Measurements from ENCODE around the gene CR1L. TPM values are rescaled to one million over a fixed set of nuclear protein-coding genes. Genes with fewer than 3 reads are reported as not detected.

CR1L gene
- total and polyA plus RNA-seq, 2 experiments from 2014 or later: 5.8 to 21.4 TPM

GRCh38 chr1:207666342-207666741 is 21.4 kb downstream of the CR1L start:
- DNase-seq (ENCODE audit: low spot score) (no peak), ATAC-seq (no peak)
- Histone ChIP-seq H3K9me2 (ENCODE audit: insufficient read depth) (no peaks in the 10 kb centered on the region; the same call in 1 of the 2 replicates), H4K20me1 (replicated peaks; ENCODE audit: insufficient read depth) (no peaks in the 10 kb centered on the region), H3K4me1 (ENCODE audit: insufficient read depth) (peaks cover 6% of the 10 kb centered on the region), H3K4me2 (no peak overlapping the region), H3F3A (replicated peaks; ENCODE audit: low read depth) (no peaks in the 10 kb centered on the region), H3K27me3 (ENCODE audit: insufficient read depth) (no peaks in the 10 kb centered on the region), H2AFZ (no peak overlapping the region), H3K79me2 (replicated peaks; ENCODE audit: insufficient read depth) (peaks cover 9% of the 10 kb centered on the region; the same call in 1 of the 2 replicates), H3K4me3 (no peak overlapping the region), H3K36me3 (ENCODE audit: insufficient read depth) (peaks cover 14% of the 10 kb centered on the region), H3K27ac (ENCODE audit: low read depth) (no peak overlapping the region)
- H3K36me3 Mint-ChIP-seq (ENCODE audit: low read depth): peaks cover 46% of the 10 kb centered on the region
- peaks cover 12% of the 10 kb centered on the region; the same call in 2 of the 3 replicates for H3K4me1 Mint-ChIP-seq
- H3K27me3 Mint-ChIP-seq (ENCODE audit: insufficient read depth, low read depth, poor library complexity): peaks cover 6% of the 10 kb centered on the region
- no peak overlapping the region for H3K4me3 Mint-ChIP-seq
- no peak overlapping the region for H3K27ac Mint-ChIP-seq
- no peak for TF ChIP-seq STAT1 (IDR thresholded peaks at IDR 0.05; ENCODE audit: unreplicated experiment)
- no peak for TF ChIP-seq ETS1 (IDR thresholded peaks at IDR 0.05)
- TF ChIP-seq POLR2AphosphoS5 (IDR thresholded peaks at IDR 0.05; ENCODE audit: low read depth): no peak
- TF ChIP-seq REST (IDR thresholded peaks at IDR 0.05; ENCODE audit: unreplicated experiment): no peak
- TF ChIP-seq EZH2phosphoT487 (IDR thresholded peaks at IDR 0.05; ENCODE audit: unreplicated experiment): no peak
- TF ChIP-seq CTCF (conservative IDR thresholded peaks at IDR 0.05; ENCODE audit: low read depth in 2 of 2): no peak
- no peak for TF ChIP-seq EZH2 (IDR thresholded peaks at IDR 0.05; ENCODE audit: low read depth, unreplicated experiment)
- no peak for TF ChIP-seq NANOG (IDR thresholded peaks at IDR 0.05; ENCODE audit: borderline replicate concordance)
- no peak for TF ChIP-seq JUNB (IDR thresholded peaks at IDR 0.05; ENCODE audit: unreplicated experiment)
- TF ChIP-seq ZNF462 (CRISPR knock-in tag; IDR thresholded peaks at IDR 0.05): no peak
- no peak for TF ChIP-seq CREB1 (CRISPR knock-in tag; IDR thresholded peaks at IDR 0.05; ENCODE audit: low read depth)
- no peak for TF ChIP-seq ZNF331 (CRISPR knock-in tag; IDR thresholded peaks at IDR 0.05; ENCODE audit: low read depth)
- TF ChIP-seq ZNF114 (CRISPR knock-in tag; IDR thresholded peaks at IDR 0.05): no peak
- H3K9me3 Mint-ChIP-seq: peaks cover 49% of the 10 kb centered on the region
